ENCODE results near the gene TMEM44. TPM values are rescaled to one million over a fixed set of nuclear protein-coding genes. Genes with fewer than 3 reads are reported as not detected.

The TMEM44 gene
- total RNA-seq = 16.7 and 21.1 TPM in 2 replicates
- polyA plus RNA-seq (2012) = 16.7 TPM

GRCh38 chr3:194633349-194634004 lies at the start of gene TMEM44:
TMEM44 (minus strand) TSS chr3:194633419; CDS start chr3:194633215, 204 bp downstream.
- peak; percentile 82 for DNase-seq (ENCODE audit: low read depth)

- DNase-seq (ENCODE audit: low read depth) = peak; percentile 88
Observed at GRCh38 chr3:194682694-194683310, 49.6 kb upstream of the TMEM44 start.

- no peak for DNase-seq (ENCODE audit: low read depth)
Observed at GRCh38 chr3:194682189-194682693, 49.0 kb upstream of the TMEM44 start.

GRCh38 chr3:194680888-194681615 lies 47.8 kb upstream of the TMEM44 start:
- DNase-seq (ENCODE audit: low read depth) = no peak

- DNase-seq (ENCODE audit: low read depth) = no peak
Observed at GRCh38 chr3:194676471-194676870, 43.3 kb upstream of the TMEM44 start.

- no peak for DNase-seq (ENCODE audit: low read depth)
Observed at GRCh38 chr3:194675680-194676079, 42.5 kb upstream of the TMEM44 start.

GRCh38 chr3:194675081-194675640 lies 41.9 kb upstream of the TMEM44 start:
- no peak for DNase-seq (ENCODE audit: low read depth)

GRCh38 chr3:194673761-194674160 lies 40.5 kb upstream of the TMEM44 start:
- no peak for DNase-seq (ENCODE audit: low read depth)

- DNase-seq (ENCODE audit: low read depth) = no peak
Observed at GRCh38 chr3:194672876-194673275, 39.7 kb upstream of the TMEM44 start.

- peak; percentile 98 for DNase-seq (ENCODE audit: low read depth)
Observed at GRCh38 chr3:194671900-194672808, 38.9 kb upstream of the TMEM44 start, which contains the start of gene LSG1. LSG1 (minus strand) TSS chr3:194672191; CDS start chr3:194672162, 29 bp downstream.

GRCh38 chr3:194671511-194671899 lies 38.3 kb upstream of the TMEM44 start:
- peak; percentile 37 for DNase-seq (ENCODE audit: low read depth)

- no peak for DNase-seq (ENCODE audit: low read depth)
Observed at GRCh38 chr3:194667363-194667762, 34.1 kb upstream of the TMEM44 start.

GRCh38 chr3:194664857-194665256 lies 31.6 kb upstream of the TMEM44 start:
- no peak for DNase-seq (ENCODE audit: low read depth)

GRCh38 chr3:194661946-194662345 lies 28.7 kb upstream of the TMEM44 start:
- DNase-seq (ENCODE audit: low read depth) = no peak

GRCh38 chr3:194661374-194661773 lies 28.2 kb upstream of the TMEM44 start:
- no peak for DNase-seq (ENCODE audit: low read depth)

- DNase-seq (ENCODE audit: low read depth) = no peak
Observed at GRCh38 chr3:194659778-194660177, 26.6 kb upstream of the TMEM44 start.

- DNase-seq (ENCODE audit: low read depth) = no peak
Observed at GRCh38 chr3:194658477-194659242, 25.4 kb upstream of the TMEM44 start.

- no peak for DNase-seq (ENCODE audit: low read depth)
Observed at GRCh38 chr3:194657439-194657838, 24.2 kb upstream of the TMEM44 start.

GRCh38 chr3:194654443-194654842 lies 21.2 kb upstream of the TMEM44 start:
- no peak for DNase-seq (ENCODE audit: low read depth)

- DNase-seq (ENCODE audit: low read depth) = no peak
Observed at GRCh38 chr3:194647747-194648146, 14.5 kb upstream of the TMEM44 start.
